Superior temporal gyrus (tissue), 1 donor: ENCODE measurements around the gene GTF2A1L.
"Not testable (repeated sequence)": the region's sequence is repeated elsewhere in the genome, so short reads cannot be mapped to it uniquely, and the experiment has no call there.

Experiments
- DNase-seq: peaks from one replicate; pipeline ENCODE4 v3.0.0-alpha.2; 2016; ENCODE audit errors: extremely low spot score

Gene GTF2A1L

GRCh38 chr2:48617618-48618017 is at the start of gene GTF2A1L:
GTF2A1L (plus strand) TSS chr2:48617856; CDS start chr2:48617875, 19 bp downstream.
- DNase-seq = no peak

GRCh38 chr2:48568547-48568946 is 49.1 kb upstream of the GTF2A1L start:
- DNase-seq = no peak

DNA sequence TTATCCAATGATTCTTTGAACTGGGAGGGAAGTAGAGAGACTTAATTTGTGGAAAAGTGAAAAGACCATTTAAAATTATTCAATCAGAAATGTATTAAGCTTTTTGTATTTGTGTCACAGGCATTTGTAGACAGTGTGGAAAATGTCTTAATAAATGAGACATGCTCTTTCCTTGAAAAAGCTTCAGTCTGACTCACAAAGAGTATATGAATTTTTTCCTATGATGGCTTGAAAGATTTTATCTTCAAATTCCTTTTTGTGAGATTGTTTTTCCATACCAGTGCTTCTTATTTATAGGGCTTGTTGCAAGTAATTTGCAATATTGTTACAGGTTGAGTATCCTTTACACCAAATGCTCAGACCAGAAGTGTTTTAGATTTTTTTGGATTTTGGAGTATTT is 48.2 kb upstream of the GTF2A1L start:
- DNase-seq = no peak

GRCh38 chr2:48572816-48573215 is 44.8 kb upstream of the GTF2A1L start:
- DNase-seq = no peak

- DNase-seq = no peak
Observed at GRCh38 chr2:48574353-48575287, 43.0 kb upstream of the GTF2A1L start.

DNA sequence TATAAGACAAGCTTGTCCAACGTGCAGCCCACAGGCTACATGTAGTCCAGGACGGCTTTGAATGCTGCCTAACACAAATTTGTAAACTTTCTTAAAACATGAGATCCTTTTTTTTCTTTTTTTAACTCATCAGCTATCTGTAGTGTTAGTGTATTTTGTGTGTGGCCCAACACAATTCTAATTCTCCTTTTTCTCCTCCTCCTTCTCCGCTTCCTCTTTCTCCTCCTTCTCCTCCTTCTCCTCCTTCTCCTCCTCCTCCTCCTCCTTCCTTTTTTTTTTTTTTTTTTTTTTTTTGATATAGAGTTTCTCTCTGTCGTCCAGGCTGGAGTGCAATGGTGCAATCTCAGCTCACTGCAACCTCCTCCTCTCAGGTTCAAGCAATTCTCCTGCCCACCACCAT is 39.3 kb upstream of the GTF2A1L start:
- DNase-seq = no peak

GRCh38 chr2:48583961-48584360 is 33.7 kb upstream of the GTF2A1L start:
- DNase-seq = no peak

- DNase-seq = no peak
Observed at GRCh38 chr2:48584551-48584950, 33.1 kb upstream of the GTF2A1L start.

- DNase-seq = no peak
Observed at GRCh38 chr2:48586433-48586832, 31.2 kb upstream of the GTF2A1L start.

DNA sequence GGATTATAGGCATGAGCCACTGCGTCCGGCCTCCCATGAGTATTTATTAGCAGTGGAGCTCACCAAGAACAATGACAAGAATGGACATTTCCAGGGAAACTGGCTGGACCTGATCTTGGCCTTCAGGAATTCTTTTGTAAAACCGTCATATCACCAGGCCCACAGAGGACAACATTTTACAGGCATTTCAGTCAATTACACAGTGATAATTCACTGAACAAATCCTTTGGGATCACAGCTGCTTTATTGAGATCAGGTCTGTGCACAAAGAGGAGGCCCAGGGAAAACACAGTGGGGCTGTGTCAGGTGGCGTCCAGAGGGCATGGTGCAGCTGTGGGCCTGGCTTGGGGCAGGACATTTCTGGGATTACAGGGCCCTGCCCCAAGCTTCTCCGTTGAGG is 30.1 kb upstream of the GTF2A1L start:
- DNase-seq = no peak

GRCh38 chr2:48587961-48588360 is 29.7 kb upstream of the GTF2A1L start:
- DNase-seq = no peak

GRCh38 chr2:48588745-48589144 is 28.9 kb upstream of the GTF2A1L start:
- DNase-seq = no peak

GRCh38 chr2:48589170-48589767 is 28.4 kb upstream of the GTF2A1L start:
- peak; percentile 88 for DNase-seq

DNA sequence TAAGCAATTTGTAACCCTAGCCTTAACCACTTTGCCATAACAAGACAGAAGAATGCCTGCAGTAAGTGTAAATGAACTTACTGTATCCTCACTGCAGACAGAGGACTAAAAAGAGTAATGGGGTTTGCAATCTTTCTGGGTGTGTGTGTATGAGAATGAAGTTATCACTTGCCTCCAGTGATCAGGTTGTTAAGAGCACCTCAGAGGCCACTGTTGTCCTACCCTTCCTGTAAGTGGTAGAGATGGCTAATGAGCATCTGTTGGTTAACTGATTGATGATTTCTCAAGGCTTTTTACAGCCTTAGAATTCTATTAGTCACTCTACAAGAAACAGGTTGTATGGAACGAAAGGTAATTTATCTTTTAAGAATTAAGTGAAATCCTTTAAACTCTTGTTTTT is 27.6 kb upstream of the GTF2A1L start:
- no peak for DNase-seq

- DNase-seq = no peak
Observed at GRCh38 chr2:48592067-48592466, 25.6 kb upstream of the GTF2A1L start.

DNA sequence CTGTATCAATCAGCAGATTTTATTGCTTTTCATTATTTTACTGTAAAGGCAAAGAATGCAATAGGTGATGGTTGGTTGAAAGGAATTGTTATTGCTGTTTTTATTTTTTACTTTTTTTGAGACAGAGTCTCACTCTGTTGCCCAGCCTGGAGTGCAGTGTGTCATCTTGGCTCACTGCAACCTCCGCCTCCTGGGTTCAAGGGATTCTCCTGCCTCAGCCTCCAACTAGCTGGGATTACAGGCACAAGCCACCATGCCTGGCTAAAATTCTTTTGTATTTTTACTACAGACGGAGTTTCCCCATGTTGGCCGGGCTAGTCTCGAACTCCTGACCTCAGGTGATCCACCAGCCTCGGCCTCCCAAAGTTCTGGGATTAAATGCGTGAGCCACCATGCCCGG is 20.9 kb upstream of the GTF2A1L start:
- not testable (repeated sequence) for DNase-seq

GRCh38 chr2:48597492-48597891 is 20.2 kb upstream of the GTF2A1L start:
- no peak for DNase-seq

DNA sequence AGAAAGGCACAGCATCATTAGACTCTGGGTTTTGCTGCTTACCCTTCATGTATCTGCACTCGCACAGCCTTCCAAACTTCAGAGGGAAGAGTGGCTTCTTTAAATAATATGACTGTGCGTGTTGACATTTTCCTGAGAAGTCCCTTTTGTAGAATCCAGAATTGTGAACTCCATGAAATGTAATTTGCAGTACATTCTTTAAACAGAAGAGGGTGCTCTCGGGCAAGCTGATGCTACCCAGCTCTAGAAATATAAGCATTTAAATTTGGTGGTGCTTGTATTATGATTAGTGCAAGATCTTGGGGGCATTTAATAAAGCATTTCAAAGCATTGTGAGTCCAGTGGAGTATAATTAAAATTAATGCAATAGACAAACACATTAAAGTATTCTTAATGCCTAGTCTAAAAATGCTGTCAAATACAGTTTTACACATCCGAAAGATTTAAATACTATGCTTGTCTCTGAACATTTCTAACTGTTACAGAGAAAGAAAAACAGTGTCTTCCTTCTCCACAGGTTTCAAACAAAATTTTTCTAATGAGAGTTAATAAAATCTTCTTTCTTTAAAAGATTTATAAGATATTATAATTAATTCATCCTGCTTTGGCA is 17.3 kb upstream of the GTF2A1L start:
- peak; percentile 91 for DNase-seq

DNA sequence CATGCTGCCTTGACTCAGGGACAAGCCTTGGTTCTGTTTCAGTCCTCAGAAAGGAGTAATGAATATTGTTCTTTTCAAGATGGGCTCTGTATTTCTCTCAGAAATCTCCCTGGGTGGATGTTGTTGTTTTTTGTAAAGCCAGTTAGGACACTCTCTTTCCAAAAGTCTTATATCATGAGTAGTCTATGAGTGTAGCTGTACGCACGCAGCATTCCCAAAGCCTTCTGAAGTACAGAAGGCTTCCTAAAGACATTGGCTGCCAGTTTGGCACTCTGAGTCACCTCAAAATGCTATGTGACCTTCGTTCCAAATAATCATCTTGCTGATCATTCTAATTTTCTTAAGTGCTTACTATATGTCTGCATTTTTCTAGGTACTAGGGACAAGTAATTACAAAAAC is 16.7 kb upstream of the GTF2A1L start:
- DNase-seq = no peak

DNA sequence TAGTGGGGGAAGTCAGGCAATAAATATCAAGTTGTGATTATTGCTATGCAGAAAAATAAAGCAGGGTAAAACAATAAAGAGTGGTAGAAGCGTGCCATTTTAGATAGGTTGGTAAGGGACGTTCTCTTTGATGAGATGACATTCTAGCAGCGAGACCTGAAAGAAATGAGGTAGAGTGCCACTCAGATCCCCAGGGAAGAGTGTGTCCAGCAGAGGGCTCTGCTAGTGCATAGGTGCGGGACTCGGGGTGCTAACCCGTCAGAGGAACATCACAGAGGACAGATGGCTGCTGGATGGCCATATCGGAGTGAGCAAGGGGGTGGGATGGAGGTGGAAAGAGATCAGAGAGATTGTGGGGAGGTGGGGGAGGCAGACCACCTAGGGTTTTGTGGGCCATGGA is 16.3 kb upstream of the GTF2A1L start:
- DNase-seq = peak; percentile 76

- no peak for DNase-seq
Observed at GRCh38 chr2:48605482-48606175, 12.0 kb upstream of the GTF2A1L start.
